ENCODE data around the gene PLCG2. TPM values are rescaled to one million over a fixed set of nuclear protein-coding genes. Genes with fewer than 3 reads are reported as not detected.

The PLCG2 gene
- total RNA-seq, 1 donor from 2014 or later: 8.4 TPM

GRCh38 chr16:81817789-81818567, 38.9 kb downstream of the PLCG2 start:
- H3K27me3 ChIP-seq (ENCODE audit: control insufficient read depth in 3 of 3, insufficient read depth in 3 of 3, low read length in 3 of 3): no peaks in the 10 kb centered on the region
- no peak overlapping the region for H3K4me3 ChIP-seq (ENCODE audit: low read length in 3 of 3)
- no peaks in the 10 kb centered on the region for H3K36me3 ChIP-seq (ENCODE audit: control insufficient read depth in 3 of 3, insufficient read depth in 3 of 3, low read length in 3 of 3)
- H3K9ac ChIP-seq (ENCODE audit: low read depth in 1 of 3, low read length in 3 of 3): no peak overlapping the region
- no peak overlapping the region for H3K27ac ChIP-seq (ENCODE audit: low read depth, low read length)
- no peaks in the 10 kb centered on the region for H3K4me1 ChIP-seq (ENCODE audit: control insufficient read depth in 3 of 3, insufficient read depth in 3 of 3, low read length in 3 of 3)
- peaks cover 0 to 2% (median 0%) of the 10 kb centered on the region in 3 donors for H3K9me3 ChIP-seq (ENCODE audit: control insufficient read depth in 3 of 3, low read length in 3 of 3)

- H3K27me3 ChIP-seq (ENCODE audit: control insufficient read depth in 3 of 3, insufficient read depth in 3 of 3, low read length in 3 of 3): no peaks in the 10 kb centered on the region
- no peak overlapping the region for H3K9ac ChIP-seq (ENCODE audit: low read depth in 1 of 3, low read length in 3 of 3)
- no peak overlapping the region for H3K27ac ChIP-seq (ENCODE audit: low read depth, low read length)
- H3K4me3 ChIP-seq (ENCODE audit: low read length in 3 of 3): no peak overlapping the region
- no peaks in the 10 kb centered on the region for H3K4me1 ChIP-seq (ENCODE audit: control insufficient read depth in 3 of 3, insufficient read depth in 3 of 3, low read length in 3 of 3)
- peaks cover 0 to 2% (median 0%) of the 10 kb centered on the region in 3 donors for H3K9me3 ChIP-seq (ENCODE audit: control insufficient read depth in 3 of 3, low read length in 3 of 3)
- H3K36me3 ChIP-seq (ENCODE audit: control insufficient read depth in 3 of 3, insufficient read depth in 3 of 3, low read length in 3 of 3): no peaks in the 10 kb centered on the region
Measured at GRCh38 chr16:81818568-81818896, 39.4 kb downstream of the PLCG2 start.

GRCh38 chr16:81818905-81819304, 39.8 kb downstream of the PLCG2 start:
- no peak overlapping the region for H3K9ac ChIP-seq (ENCODE audit: low read depth in 1 of 3, low read length in 3 of 3)
- H3K9me3 ChIP-seq (ENCODE audit: control insufficient read depth in 3 of 3, low read length in 3 of 3): no peaks in the 10 kb centered on the region
- no peak overlapping the region for H3K4me3 ChIP-seq (ENCODE audit: low read length in 3 of 3)
- no peaks in the 10 kb centered on the region for H3K36me3 ChIP-seq (ENCODE audit: control insufficient read depth in 3 of 3, insufficient read depth in 3 of 3, low read length in 3 of 3)
- H3K27ac ChIP-seq (ENCODE audit: low read depth, low read length): no peak overlapping the region
- H3K27me3 ChIP-seq (ENCODE audit: control insufficient read depth in 3 of 3, insufficient read depth in 3 of 3, low read length in 3 of 3): no peaks in the 10 kb centered on the region
- H3K4me1 ChIP-seq (ENCODE audit: control insufficient read depth in 3 of 3, insufficient read depth in 3 of 3, low read length in 3 of 3): no peaks in the 10 kb centered on the region

GRCh38 chr16:81821436-81822128, 42.5 kb downstream of the PLCG2 start:
- H3K36me3 ChIP-seq (ENCODE audit: control insufficient read depth in 3 of 3, insufficient read depth in 3 of 3, low read length in 3 of 3): no peaks in the 10 kb centered on the region
- no peaks in the 10 kb centered on the region for H3K27me3 ChIP-seq (ENCODE audit: control insufficient read depth in 3 of 3, insufficient read depth in 3 of 3, low read length in 3 of 3)
- H3K4me3 ChIP-seq (ENCODE audit: low read length in 3 of 3): no peak overlapping the region
- no peaks in the 10 kb centered on the region for H3K4me1 ChIP-seq (ENCODE audit: control insufficient read depth in 3 of 3, insufficient read depth in 3 of 3, low read length in 3 of 3)
- no peak overlapping the region for H3K27ac ChIP-seq (ENCODE audit: low read depth, low read length)
- no peak overlapping the region for H3K9ac ChIP-seq (ENCODE audit: low read depth in 1 of 3, low read length in 3 of 3)
- peaks cover 0 to 6% (median 0%) of the 10 kb centered on the region in 3 donors for H3K9me3 ChIP-seq (ENCODE audit: control insufficient read depth in 3 of 3, low read length in 3 of 3)

DNA sequence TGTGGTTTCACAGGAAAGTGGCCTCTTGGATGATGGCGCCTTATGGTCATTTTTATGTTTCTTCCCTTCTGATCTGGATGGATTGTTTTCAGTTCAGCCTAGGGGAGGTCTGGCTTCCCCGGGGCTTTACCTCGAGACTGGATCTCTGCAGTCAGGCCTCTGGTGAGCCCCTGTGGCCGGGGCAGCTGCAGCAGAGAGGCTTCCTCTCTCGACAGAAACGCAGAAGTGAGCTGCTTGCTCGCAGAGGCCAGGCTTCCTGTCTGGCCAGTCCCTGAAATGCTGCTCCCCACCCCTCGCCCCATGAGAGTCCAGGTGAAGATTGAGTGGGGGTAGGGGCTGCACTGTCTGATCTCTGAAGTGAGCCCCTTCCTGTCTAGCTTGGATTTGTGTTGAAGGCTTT, 44.0 kb downstream of the PLCG2 start:
- no peak overlapping the region for H3K9ac ChIP-seq (ENCODE audit: low read depth in 1 of 3, low read length in 3 of 3)
- H3K4me3 ChIP-seq (ENCODE audit: low read length in 3 of 3): no peak overlapping the region
- peaks cover 0 to 6% (median 0%) of the 10 kb centered on the region in 3 donors for H3K9me3 ChIP-seq (ENCODE audit: control insufficient read depth in 3 of 3, low read length in 3 of 3)
- H3K27me3 ChIP-seq (ENCODE audit: control insufficient read depth in 3 of 3, insufficient read depth in 3 of 3, low read length in 3 of 3): no peaks in the 10 kb centered on the region
- H3K27ac ChIP-seq (ENCODE audit: low read depth, low read length): no peak overlapping the region
- H3K36me3 ChIP-seq (ENCODE audit: control insufficient read depth in 3 of 3, insufficient read depth in 3 of 3, low read length in 3 of 3): no peaks in the 10 kb centered on the region
- no peaks in the 10 kb centered on the region for H3K4me1 ChIP-seq (ENCODE audit: control insufficient read depth in 3 of 3, insufficient read depth in 3 of 3, low read length in 3 of 3)

- H3K9ac ChIP-seq (ENCODE audit: low read depth in 1 of 3, low read length in 3 of 3): no peak overlapping the region
- no peak overlapping the region for H3K27ac ChIP-seq (ENCODE audit: low read depth, low read length)
- H3K4me1 ChIP-seq (ENCODE audit: control insufficient read depth in 3 of 3, insufficient read depth in 3 of 3, low read length in 3 of 3): no peaks in the 10 kb centered on the region
- H3K4me3 ChIP-seq (ENCODE audit: low read length in 3 of 3): no peak overlapping the region
- no peaks in the 10 kb centered on the region for H3K36me3 ChIP-seq (ENCODE audit: control insufficient read depth in 3 of 3, insufficient read depth in 3 of 3, low read length in 3 of 3)
- H3K27me3 ChIP-seq (ENCODE audit: control insufficient read depth in 3 of 3, insufficient read depth in 3 of 3, low read length in 3 of 3): no peaks in the 10 kb centered on the region
- H3K9me3 ChIP-seq (ENCODE audit: control insufficient read depth in 3 of 3, low read length in 3 of 3): peaks cover 0 to 6% (median 0%) of the 10 kb centered on the region in 3 donors
Measured at GRCh38 chr16:81823734-81824133, 44.6 kb downstream of the PLCG2 start.

DNA sequence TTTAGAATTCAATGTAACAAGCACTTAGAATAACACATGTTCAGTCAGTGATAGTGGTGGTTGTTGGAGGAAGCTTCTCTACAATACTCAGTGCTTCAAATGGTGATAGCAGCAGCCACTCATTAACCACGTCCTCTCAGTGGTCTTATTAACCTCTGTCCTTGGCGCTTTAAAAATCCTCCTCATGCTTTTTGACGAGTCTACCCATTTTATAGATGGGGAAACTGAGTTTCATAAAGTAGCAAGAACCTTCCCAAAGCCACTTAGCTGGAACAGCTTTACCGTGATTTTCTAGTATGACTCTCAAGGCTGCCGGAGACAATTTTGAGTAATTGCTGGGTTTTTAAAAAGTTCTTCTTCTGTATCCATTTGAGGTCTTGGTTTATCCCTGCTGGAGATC, 47.4 kb downstream of the PLCG2 start:
- no peaks in the 10 kb centered on the region for H3K36me3 ChIP-seq (ENCODE audit: control insufficient read depth in 3 of 3, insufficient read depth in 3 of 3, low read length in 3 of 3)
- peaks cover 0 to 6% (median 0%) of the 10 kb centered on the region in 3 donors for H3K9me3 ChIP-seq (ENCODE audit: control insufficient read depth in 3 of 3, low read length in 3 of 3)
- no peak overlapping the region for H3K4me3 ChIP-seq (ENCODE audit: low read length in 3 of 3)
- no peak overlapping the region for H3K9ac ChIP-seq (ENCODE audit: low read depth in 1 of 3, low read length in 3 of 3)
- no peak overlapping the region for H3K27ac ChIP-seq (ENCODE audit: low read depth, low read length)
- no peaks in the 10 kb centered on the region for H3K4me1 ChIP-seq (ENCODE audit: control insufficient read depth in 3 of 3, insufficient read depth in 3 of 3, low read length in 3 of 3)
- H3K27me3 ChIP-seq (ENCODE audit: control insufficient read depth in 3 of 3, insufficient read depth in 3 of 3, low read length in 3 of 3): no peaks in the 10 kb centered on the region

- Histone ChIP-seq H3K4me3 (ENCODE audit: low read length in 3 of 3) (no peak overlapping the region), H3K9ac (ENCODE audit: low read depth in 1 of 3, low read length in 3 of 3) (no peak overlapping the region), H3K36me3 (ENCODE audit: control insufficient read depth in 3 of 3, insufficient read depth in 3 of 3, low read length in 3 of 3) (no peaks in the 10 kb centered on the region), H3K27me3 (ENCODE audit: control insufficient read depth in 3 of 3, insufficient read depth in 3 of 3, low read length in 3 of 3) (peaks cover 0 to 3% (median 0%) of the 10 kb centered on the region in 3 donors), H3K9me3 (ENCODE audit: control insufficient read depth in 3 of 3, low read length in 3 of 3) (no peaks in the 10 kb centered on the region), H3K27ac (ENCODE audit: low read depth, low read length) (no peak overlapping the region), H3K4me1 (ENCODE audit: control insufficient read depth in 3 of 3, insufficient read depth in 3 of 3, low read length in 3 of 3) (peaks cover 0 to 8% (median 0%) of the 10 kb centered on the region in 3 donors)
Measured at GRCh38 chr16:81830845-81831540, 51.9 kb downstream of the PLCG2 start.

- H3K9ac ChIP-seq (ENCODE audit: low read depth in 1 of 3, low read length in 3 of 3): no peak overlapping the region
- H3K27ac ChIP-seq (ENCODE audit: low read depth, low read length): no peak overlapping the region
- H3K4me1 ChIP-seq (ENCODE audit: control insufficient read depth in 3 of 3, insufficient read depth in 3 of 3, low read length in 3 of 3): peaks cover 0 to 8% (median 0%) of the 10 kb centered on the region in 3 donors
- no peaks in the 10 kb centered on the region for H3K36me3 ChIP-seq (ENCODE audit: control insufficient read depth in 3 of 3, insufficient read depth in 3 of 3, low read length in 3 of 3)
- H3K27me3 ChIP-seq (ENCODE audit: control insufficient read depth in 3 of 3, insufficient read depth in 3 of 3, low read length in 3 of 3): peaks cover 0 to 3% (median 0%) of the 10 kb centered on the region in 3 donors
- H3K9me3 ChIP-seq (ENCODE audit: control insufficient read depth in 3 of 3, low read length in 3 of 3): no peaks in the 10 kb centered on the region
- H3K4me3 ChIP-seq (ENCODE audit: low read length in 3 of 3): no peak overlapping the region
Measured at GRCh38 chr16:81831722-81832126, 52.6 kb downstream of the PLCG2 start.

Data from skeletal muscle tissue (tissue), 4 donors.